ENCODE data around the gene CTPS1. TPM values are rescaled to one million over a fixed set of nuclear protein-coding genes. Genes with fewer than 3 reads are reported as not detected.
A peak's percentile ranks its signal among the peaks of the same experiment; 100 is the strongest.

The CTPS1 gene
- total RNA-seq, 1 donor = 13.5 TPM

- no peak for DNase-seq (ENCODE audit: low read depth in 2 of 3, low spot score in 2 of 3)
Measured at GRCh38 chr1:40965531-40965930, 14.0 kb upstream of the CTPS1 start.

DNA sequence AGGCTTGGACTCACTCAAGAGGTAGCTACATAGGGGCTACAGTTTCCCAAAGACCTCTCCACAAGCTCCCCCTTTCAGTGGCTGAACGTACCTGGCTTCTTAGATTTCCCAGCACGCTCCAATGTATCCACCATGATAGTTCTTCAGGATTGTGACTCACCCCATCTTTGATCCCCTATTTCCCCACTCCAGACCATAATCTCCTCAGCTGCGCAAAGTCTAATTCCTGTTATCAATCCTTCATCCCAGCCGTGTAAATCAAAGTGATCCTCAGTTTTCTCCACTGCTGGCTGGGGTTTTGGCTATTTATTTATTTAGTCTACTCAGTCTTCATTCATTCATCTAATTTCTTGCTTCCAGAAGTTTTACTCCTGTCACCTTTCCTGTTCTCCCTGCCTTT, 13.1 kb upstream of the CTPS1 start:
- DNase-seq (ENCODE audit: low read depth in 2 of 3, low spot score in 2 of 3) = no peak

- DNase-seq (ENCODE audit: low read depth in 2 of 3, low spot score in 2 of 3) = no peak
Measured at GRCh38 chr1:40969445-40969844, 10.1 kb upstream of the CTPS1 start.

GRCh38 chr1:40971966-40972365, 7.5 kb upstream of the CTPS1 start:
- DNase-seq (ENCODE audit: low read depth in 2 of 3, low spot score in 2 of 3) = no peak

DNA sequence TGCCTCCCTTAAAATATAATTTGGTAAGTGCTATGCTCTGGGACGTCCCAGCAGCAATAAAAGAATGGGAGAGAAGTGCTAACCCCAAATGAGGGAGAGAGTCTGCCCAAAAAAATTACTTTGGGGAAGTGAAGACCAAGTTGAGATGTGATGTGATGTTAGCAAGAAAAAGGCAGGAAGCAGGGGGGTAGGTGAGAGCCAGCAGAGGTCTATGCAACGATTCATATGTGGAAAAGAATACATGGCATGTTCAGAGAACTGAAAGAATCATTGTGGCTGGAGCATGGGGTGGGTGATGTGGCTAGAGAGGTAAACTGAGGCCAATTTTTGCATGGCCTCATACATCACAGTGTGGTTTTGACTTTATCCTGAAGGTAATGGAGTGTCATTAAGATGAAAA, 5.6 kb upstream of the CTPS1 start:
- no peak for DNase-seq (ENCODE audit: low read depth in 2 of 3, low spot score in 2 of 3)

DNA sequence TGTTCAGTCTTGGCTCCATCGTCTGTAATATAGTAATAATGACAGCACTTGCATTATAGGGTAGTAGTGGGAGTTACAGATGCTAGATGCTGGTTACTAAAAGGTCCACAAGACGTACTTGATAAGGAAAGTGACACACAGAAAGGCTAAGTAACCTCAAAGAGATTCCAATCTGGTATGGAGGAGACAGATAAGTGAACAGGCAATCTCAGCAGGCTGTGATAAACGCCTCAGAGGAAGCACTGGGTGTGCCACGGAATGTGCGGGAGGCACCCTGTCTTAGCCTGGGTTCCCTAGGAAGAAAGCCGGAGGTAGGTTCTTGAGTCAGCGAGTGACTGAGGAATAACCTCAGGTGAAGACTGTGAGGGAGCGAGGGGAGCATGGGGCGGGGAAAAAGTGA, 4.6 kb upstream of the CTPS1 start:
- peak in 1 of 3 donors; percentile 32 for DNase-seq (ENCODE audit: low read depth in 2 of 3, low spot score in 2 of 3)

DNA sequence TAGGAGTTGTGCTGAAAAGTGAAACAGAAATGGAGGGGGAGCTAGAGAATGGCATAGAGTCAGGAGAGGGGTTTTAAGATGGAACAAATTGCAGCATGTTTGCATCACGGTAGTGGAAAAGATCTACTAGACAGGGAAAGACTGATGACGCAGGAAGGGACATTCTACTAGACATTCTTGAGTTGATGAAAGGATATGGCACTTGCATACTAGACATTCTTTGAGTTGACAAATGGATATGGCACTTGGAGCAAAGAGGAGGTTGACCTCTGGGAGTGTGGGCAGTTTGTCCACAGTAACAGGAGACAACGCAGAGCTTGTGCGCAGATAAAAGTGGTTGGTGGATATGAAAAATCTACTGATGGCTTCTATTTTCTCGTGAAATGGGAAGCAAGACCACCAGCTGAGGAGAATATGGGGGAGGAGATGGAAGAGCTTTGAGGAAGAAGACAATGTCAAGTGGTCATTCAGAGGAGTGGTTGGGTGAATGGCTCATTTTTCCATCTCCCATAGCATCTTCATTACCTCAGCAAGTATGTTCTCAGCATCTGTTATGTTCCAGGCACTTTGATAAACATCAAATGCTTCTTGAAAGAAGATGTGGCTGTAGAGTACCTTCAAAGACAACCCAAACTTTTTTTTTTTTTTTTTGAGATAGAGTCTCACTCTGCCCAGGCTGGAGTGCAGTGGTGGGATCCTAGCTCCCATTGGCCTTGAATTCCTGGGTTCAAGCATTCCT, 2.4 kb upstream of the CTPS1 start:
- DNase-seq (ENCODE audit: low read depth in 2 of 3, low spot score in 2 of 3) = no peak

GRCh38 chr1:40977716-40978115, 1.8 kb upstream of the CTPS1 start:
- DNase-seq (ENCODE audit: low read depth in 2 of 3, low spot score in 2 of 3) = no peak

- DNase-seq (ENCODE audit: low read depth in 2 of 3, low spot score in 2 of 3) = peak in 1 of 3 donors; percentile 19
Measured at GRCh38 chr1:40978886-40979240, 633 bp upstream of the CTPS1 start.

- DNase-seq (ENCODE audit: low read depth in 2 of 3, low spot score in 2 of 3) = no peak
Measured at GRCh38 chr1:40980068-40980452, 564 bp downstream of the CTPS1 start.

GRCh38 chr1:40980453-40981121, 1.1 kb downstream of the CTPS1 start:
- DNase-seq (ENCODE audit: low read depth in 2 of 3, low spot score in 2 of 3) = peak; percentile 25 to 45 (median 25)

- DNase-seq (ENCODE audit: low read depth in 2 of 3, low spot score in 2 of 3) = no peak
Measured at GRCh38 chr1:40981691-40982448, 2.4 kb downstream of the CTPS1 start.

DNA sequence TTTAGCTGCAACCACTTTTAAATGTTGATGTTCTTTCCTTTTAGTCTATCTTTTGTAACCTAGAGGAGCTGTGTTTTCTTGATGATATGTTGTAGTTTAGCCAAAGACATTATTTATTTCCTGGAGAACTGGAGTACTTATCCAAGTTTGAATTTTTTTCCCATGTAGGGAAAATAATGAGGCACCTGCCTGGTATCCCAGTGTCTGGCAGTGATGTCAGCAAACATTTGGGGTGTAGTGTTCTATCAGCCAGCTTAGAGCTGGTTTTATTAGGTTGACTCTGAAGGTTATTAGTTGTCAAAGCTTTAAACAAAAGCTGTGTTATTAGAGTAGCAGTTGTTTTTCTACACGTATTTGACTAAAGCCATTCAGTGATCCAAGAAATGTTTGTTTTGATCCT, 3.2 kb downstream of the CTPS1 start:
- no peak for DNase-seq (ENCODE audit: low read depth in 2 of 3, low spot score in 2 of 3)

- no peak for DNase-seq (ENCODE audit: low read depth in 2 of 3, low spot score in 2 of 3)
Measured at GRCh38 chr1:40983286-40983685, 3.8 kb downstream of the CTPS1 start.

DNA sequence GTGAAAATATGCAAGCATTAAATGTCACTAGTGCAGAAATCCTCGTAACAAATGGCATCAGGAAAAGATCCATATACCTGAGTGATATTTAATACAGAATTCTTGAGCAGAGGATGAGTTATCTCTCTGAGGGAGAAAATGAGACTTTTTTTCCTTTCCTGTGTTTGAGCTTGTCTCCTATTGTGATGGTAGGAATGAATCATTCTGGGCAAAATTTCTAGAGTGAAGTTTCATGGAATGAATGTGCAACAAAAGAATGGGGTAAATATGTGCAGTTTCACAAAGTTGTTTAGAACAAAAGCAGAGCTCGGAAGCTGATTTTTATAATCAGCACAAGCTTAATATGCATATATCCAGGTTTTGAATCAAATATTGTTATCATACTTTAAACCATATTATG, 4.6 kb downstream of the CTPS1 start:
- DNase-seq (ENCODE audit: low read depth in 2 of 3, low spot score in 2 of 3) = no peak

DNA sequence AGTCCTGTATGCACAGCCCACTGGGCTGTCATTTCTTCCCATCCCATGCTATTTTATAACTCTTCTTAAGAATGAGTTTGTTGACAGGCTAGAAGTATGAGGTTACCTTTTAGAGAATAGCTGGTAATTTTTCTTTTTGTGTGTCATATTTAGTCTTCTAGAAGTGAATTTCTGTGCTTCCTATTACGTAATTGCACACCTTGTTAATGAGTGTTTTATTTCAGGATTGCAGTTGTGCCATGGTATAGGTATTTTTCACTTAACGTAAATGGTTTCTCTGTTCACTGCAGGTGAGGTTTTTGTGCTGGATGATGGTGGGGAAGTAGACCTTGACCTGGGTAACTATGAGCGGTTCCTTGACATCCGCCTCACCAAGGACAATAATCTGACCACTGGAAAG, 5.0 kb downstream of the CTPS1 start:
- DNase-seq (ENCODE audit: low read depth in 2 of 3, low spot score in 2 of 3) = no peak

DNA sequence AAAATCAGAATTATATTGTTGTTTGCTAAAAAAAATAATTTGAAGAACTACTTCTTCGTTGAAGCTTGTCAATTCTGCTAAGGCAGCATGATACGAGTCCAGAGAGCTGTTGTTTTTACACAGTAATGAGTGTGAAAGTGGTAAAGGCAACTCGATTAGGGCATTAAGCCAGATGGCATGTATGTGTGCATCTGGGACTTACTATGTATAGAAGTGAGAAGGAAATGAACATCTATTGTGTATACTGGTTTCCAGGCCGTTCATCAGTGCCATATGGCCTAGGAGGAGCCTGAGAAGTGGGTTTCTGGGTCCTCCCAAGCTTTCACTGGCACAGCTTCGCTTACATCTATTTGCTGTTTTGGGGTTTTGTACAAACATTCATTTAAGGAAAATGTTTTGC, 5.7 kb downstream of the CTPS1 start:
- DNase-seq (ENCODE audit: low read depth in 2 of 3, low spot score in 2 of 3) = no peak

DNA sequence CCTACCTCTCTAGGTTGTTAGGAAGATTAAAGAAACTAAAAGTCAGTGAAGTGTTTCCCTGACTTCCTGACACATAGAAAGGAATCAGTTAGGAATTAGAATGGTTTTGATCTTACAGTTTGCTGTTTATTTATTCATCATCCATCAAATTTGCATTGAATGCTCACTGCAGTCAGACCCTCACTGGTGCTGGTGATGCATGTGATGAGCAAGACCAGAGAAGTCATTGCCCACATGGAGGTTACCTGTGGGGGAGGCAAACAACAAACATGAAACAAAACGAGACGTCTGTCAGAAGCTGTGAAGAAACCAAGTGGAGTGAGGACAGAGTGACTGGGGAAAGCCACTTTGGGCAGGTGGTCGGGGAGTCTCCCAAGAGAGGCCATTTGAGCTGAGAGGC, 6.4 kb downstream of the CTPS1 start:
- no peak for DNase-seq (ENCODE audit: low read depth in 2 of 3, low spot score in 2 of 3)

GRCh38 chr1:40986328-40986783, 6.9 kb downstream of the CTPS1 start:
- DNase-seq (ENCODE audit: low read depth in 2 of 3, low spot score in 2 of 3) = no peak

DNA sequence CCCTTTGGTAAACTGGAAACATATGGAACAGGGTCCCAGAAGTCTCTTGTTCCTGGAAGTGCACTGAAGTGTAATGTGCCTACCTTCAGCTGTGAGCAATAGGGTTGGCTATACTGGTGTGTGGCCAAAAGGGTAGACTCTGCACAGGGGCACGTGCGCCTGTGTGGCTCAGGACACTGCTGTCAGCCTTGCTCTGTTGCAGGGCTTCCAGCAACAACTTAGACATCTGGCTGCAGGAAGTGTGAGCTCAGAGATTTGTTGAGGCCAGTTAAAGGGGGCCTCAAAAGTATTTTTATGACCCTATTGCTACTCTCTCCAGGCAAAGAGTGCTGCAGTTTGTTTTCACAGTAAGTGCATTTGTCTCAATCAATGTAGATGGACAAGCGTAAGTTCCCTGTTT, 7.5 kb downstream of the CTPS1 start:
- no peak for DNase-seq (ENCODE audit: low read depth in 2 of 3, low spot score in 2 of 3)

- DNase-seq (ENCODE audit: low read depth in 2 of 3, low spot score in 2 of 3) = no peak
Measured at GRCh38 chr1:40987439-40988276, 8.2 kb downstream of the CTPS1 start.

All from hematopoietic multipotent progenitor cell (in vitro differentiated cells).